Epithelial cell of esophagus (primary cell): ENCODE data around the gene TIAM2.

Experiments
- DNase-seq: peaks from one replicate; pipeline ENCODE4 v3.0.0; 2010; ENCODE audit warnings: low read depth
- H3K4me3 ChIP-seq: 2 replicates; pipeline ENCODE4 v1.5.1; 2011; ENCODE audit warnings: mild to moderate bottlenecking, low read length, control low read depth
- TF ChIP-seq, protein P1 (sequence below): IDR thresholded peaks from 2 replicates; pipeline ENCODE4 v1.5.1; 2011; ENCODE audit warnings: low read depth, mild to moderate bottlenecking, low read length, control low read depth, inconsistent platforms; ENCODE audit not compliant: insufficient read depth; ENCODE audit errors: missing control alignments

Gene TIAM2

DNA sequence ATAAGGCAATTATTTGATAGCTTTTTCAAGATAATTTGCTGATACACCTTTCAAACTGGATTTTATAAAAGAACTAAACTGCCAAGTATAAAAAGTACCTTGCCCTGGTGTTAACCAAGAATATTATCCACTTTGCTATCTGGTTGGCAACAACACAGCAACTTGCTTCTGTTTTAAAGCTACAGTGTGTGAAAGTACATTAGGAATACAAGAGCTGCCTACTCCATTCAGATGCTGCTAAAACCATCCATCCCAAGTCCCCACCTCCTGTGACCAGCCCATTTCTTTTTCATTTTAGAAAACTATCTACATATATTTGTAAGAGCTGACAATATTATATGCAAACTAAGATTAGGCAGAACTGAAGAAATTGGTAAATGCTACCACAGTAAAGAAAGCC is 281.5 kb downstream of the TIAM2 start:
- DNase-seq: no peak
- no peak overlapping the region for H3K4me3 ChIP-seq
- TF ChIP-seq, protein P1, sequence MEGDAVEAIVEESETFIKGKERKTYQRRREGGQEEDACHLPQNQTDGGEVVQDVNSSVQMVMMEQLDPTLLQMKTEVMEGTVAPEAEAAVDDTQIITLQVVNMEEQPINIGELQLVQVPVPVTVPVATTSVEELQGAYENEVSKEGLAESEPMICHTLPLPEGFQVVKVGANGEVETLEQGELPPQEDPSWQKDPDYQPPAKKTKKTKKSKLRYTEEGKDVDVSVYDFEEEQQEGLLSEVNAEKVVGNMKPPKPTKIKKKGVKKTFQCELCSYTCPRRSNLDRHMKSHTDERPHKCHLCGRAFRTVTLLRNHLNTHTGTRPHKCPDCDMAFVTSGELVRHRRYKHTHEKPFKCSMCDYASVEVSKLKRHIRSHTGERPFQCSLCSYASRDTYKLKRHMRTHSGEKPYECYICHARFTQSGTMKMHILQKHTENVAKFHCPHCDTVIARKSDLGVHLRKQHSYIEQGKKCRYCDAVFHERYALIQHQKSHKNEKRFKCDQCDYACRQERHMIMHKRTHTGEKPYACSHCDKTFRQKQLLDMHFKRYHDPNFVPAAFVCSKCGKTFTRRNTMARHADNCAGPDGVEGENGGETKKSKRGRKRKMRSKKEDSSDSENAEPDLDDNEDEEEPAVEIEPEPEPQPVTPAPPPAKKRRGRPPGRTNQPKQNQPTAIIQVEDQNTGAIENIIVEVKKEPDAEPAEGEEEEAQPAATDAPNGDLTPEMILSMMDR: no peak

DNA sequence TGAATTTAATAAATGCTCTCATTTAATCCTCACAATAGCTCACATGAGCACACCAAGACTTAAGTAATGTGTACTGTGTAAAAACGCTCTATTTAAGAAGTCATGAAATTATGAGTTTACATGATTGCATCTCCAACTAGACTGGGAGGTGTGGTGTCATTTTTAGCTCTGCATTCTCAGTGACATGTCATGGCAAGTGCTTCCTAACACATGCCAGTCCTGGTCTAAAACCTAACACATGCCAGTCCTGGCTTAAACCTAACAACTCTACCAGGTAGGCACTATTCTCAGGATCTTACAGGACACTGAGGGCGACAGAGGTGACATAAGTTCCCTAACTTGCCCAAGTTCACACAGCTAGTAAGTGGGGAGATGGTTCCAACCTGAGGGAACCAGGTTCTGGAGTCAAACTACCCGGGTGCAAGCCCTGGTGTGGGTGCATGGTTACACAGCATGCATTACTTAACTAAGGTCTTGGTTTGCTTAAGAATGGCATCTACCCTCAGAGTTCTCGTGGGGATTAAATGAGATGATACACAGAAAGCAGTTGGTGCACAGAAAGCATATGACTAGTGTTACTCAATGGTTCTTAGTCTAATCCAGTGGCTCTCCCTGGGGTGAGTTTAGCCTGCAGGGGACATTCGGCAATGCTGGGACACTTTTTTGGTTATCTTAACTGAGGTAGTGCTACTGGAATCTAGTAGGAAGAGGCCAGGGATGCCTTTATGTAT is 283.4 kb downstream of the TIAM2 start:
- TF ChIP-seq, protein P1: no peak
- DNase-seq: peak; percentile 52
- H3K4me3 ChIP-seq: no peak overlapping the region

DNA sequence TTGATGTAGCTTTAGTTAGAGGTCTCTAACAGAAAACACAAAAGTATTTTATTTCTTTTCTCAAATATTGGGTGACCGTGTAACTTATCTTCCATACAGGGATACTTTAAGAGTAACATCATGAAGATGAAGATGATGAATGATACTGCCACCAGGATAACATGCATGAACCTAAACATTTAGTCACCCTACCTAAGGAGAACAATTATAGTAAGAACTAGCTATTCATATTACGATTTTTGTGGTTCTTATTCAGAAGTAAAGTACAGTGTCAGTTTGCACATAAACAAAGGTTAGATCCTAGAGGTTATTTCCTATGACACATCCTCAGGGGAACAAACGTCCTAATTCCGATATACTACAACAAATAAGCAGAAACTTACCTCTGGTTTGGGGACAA is 289.7 kb downstream of the TIAM2 start:
- DNase-seq: no peak
- H3K4me3 ChIP-seq: no peak overlapping the region

DNA sequence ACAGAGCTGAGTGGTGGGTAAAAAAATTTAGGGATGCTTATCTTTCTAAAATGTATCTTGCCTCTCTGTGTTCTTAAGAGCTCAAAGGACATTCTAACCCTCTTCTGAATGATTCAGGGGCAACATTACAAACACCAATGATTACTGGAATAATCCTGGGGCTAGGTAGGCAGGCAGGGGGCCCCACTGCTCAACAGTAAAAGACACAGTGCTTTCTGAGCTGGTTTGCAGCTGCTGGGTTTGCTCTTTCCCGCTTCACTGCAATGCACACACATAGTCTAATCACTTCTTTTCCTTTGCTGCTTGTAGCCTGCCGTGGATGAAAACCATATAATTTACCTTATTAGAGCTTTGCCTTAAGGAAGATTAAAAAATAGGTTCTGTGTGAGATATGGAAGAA is 292.6 kb downstream of the TIAM2 start:
- H3K4me3 ChIP-seq: no peak overlapping the region
- TF ChIP-seq, protein P1: no peak
- no peak for DNase-seq

More for the DNA sequence above, 289.7 kb downstream of the TIAM2 start:
- TF ChIP-seq, protein P1: no peak

DNA sequence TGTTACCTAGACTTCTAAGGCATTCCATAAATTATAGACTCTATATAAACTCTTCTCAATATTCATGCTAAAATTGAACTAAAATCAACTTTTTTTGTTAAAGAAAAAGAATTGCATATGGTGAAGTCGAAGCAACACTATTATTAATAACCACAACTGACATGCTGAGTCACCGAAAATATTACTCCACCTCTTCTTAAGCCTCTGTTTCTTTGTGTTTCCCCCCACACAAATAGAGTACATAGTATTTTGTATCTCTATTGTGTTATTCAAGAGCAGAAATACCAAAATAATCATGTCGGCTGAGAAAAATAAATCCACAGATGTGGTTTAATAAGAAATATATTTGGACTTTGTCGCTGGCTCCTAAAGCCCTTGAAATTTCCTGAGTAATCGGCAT is 295.4 kb downstream of the TIAM2 start:
- no peak for DNase-seq
- H3K4me3 ChIP-seq: no peak overlapping the region
- TF ChIP-seq, protein P1: no peak

DNA sequence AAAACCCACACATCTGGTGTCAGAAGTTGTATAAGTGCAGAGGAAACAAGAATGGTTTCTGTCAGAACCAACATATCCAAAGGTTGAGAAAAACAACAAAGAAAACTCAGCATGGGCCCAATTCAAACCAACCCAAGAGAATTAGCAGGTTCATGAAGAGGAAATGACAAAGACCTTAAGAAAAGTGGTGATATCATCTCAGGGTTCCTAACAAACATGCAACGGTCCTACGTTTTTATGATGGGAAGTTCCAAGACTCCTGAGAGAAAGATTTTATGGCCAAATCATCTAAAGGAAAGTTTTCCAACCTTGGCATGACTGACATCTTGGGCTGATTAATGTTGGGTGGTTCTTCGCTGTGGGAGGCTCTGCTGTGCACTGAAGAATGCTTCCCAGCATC is 296.2 kb downstream of the TIAM2 start:
- TF ChIP-seq, protein P1: no peak
- DNase-seq: no peak
- no peak overlapping the region for H3K4me3 ChIP-seq

DNA sequence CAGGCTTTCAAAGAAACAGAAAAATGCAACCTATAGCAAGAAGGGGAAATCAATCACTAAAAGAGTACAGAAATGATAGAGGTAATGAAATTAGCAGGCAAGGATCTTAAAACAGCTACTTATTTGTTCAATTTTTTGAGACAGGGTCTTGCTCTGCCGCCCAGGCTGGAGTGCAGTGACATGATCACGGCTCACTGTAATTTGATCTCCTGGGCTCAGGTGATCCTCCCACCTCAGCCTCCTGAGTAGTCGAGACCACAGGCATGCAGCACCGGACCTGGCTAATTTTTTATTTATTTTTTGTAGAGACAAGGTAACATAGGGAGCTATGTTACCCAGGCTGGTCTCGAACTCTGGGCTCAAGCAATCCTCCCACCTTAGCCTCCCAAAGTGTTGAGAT is 297.6 kb downstream of the TIAM2 start:
- no peak overlapping the region for H3K4me3 ChIP-seq
- DNase-seq: no peak
- TF ChIP-seq, protein P1: no peak
